Neuronal stem cell (in vitro differentiated cells): ENCODE results near the gene MBTD1.

Experiments used
- DNase-seq: peaks from one replicate; pipeline ENCODE4 v3.0.0-alpha.2; 2013; ENCODE audit warnings: low spot score
- H2AFZ ChIP-seq: one replicate; pipeline ENCODE4 v1.6.1; 2013; ENCODE audit warnings: mild to moderate bottlenecking, low read length, inconsistent platforms
- H2AK5ac ChIP-seq: 2 replicates; pipeline ENCODE4 v1.6.1; 2013; ENCODE audit warnings: low read depth, mild to moderate bottlenecking, inconsistent platforms, low read length, moderate library complexity, mixed read lengths
- H2BK120ac ChIP-seq: 2 replicates; pipeline ENCODE4 v1.6.1; 2013; ENCODE audit warnings: low read depth, mild to moderate bottlenecking, inconsistent platforms, low read length, moderate library complexity, mixed read lengths
- H2BK12ac ChIP-seq: one replicate; pipeline ENCODE4 v1.6.1; 2013; ENCODE audit warnings: low read length, inconsistent platforms
- H2BK15ac ChIP-seq: 2 replicates; pipeline ENCODE4 v1.6.1; 2013; ENCODE audit warnings: mild to moderate bottlenecking, low read length, inconsistent platforms, mixed read lengths
- H2BK5ac ChIP-seq: one replicate; pipeline ENCODE4 v1.6.1; 2013; ENCODE audit warnings: inconsistent platforms, mild to moderate bottlenecking, low read length, moderate library complexity
- H3K14ac ChIP-seq: one replicate; pipeline ENCODE4 v1.6.1; 2013; ENCODE audit warnings: low read length, inconsistent platforms
- H3K18ac ChIP-seq: 2 replicates; pipeline ENCODE4 v1.6.1; 2013; ENCODE audit warnings: low read length, inconsistent platforms
- H3K23ac ChIP-seq: 2 replicates; pipeline ENCODE4 v1.6.1; 2013; ENCODE audit warnings: low read depth, mild to moderate bottlenecking, mixed read lengths, low read length, inconsistent platforms; ENCODE audit not compliant: poor library complexity
- H3K27ac ChIP-seq: replicated peaks from 3 replicates; pipeline ENCODE4 v1.5.1; 2013; ENCODE audit warnings: low read length, inconsistent platforms
- H3K27me3 ChIP-seq, 3 experiments: 2 replicates each; pipeline ENCODE4 v1.6.1; 2013; ENCODE audit warnings: low read length in 3 of 3, mild to moderate bottlenecking in 2 of 3, inconsistent platforms in 1 of 3, low read depth in 1 of 3, mixed read lengths in 1 of 3, moderate library complexity in 1 of 3; ENCODE audit not compliant: control insufficient read depth in 3 of 3, insufficient read depth in 3 of 3
- H3K36me3 ChIP-seq, 2 donors: replicated peaks in 1 of 2; 2 replicates each; pipeline ENCODE4 v1.6.1; 2013; ENCODE audit warnings: low read length in 2 of 2; ENCODE audit not compliant: control insufficient read depth in 2 of 2, insufficient read depth in 2 of 2
- H3K4ac ChIP-seq: 2 replicates; pipeline ENCODE4 v1.6.1; 2013; ENCODE audit warnings: inconsistent platforms, mild to moderate bottlenecking, low read length, moderate library complexity
- H3K4me1 ChIP-seq, 2 donors: 1 replicate in 1 of 2; 2 replicates in 1 of 2; pipeline ENCODE4 v1.6.1; 2013; ENCODE audit warnings: low read length in 2 of 2, low read depth in 1 of 2; ENCODE audit not compliant: control insufficient read depth in 2 of 2, insufficient read depth in 1 of 2
- H3K4me2 ChIP-seq: one replicate; pipeline ENCODE4 v1.6.1; 2013; ENCODE audit warnings: mild to moderate bottlenecking, low read length, inconsistent platforms; ENCODE audit not compliant: insufficient read depth, poor library complexity, severe bottlenecking
- H3K4me3 ChIP-seq, 2 donors: 2 replicates each; pipeline ENCODE4 v1.5.1; 2013; ENCODE audit warnings: low read length in 2 of 2, mild to moderate bottlenecking in 2 of 2, inconsistent platforms in 1 of 2, moderate library complexity in 1 of 2
- H3K79me1 ChIP-seq: one replicate; pipeline ENCODE4 v1.6.1; 2013; ENCODE audit warnings: low read depth, mild to moderate bottlenecking, inconsistent platforms, low read length, moderate library complexity
- H3K9ac ChIP-seq: one replicate; pipeline ENCODE4 v1.6.1; 2013; ENCODE audit warnings: mild to moderate bottlenecking, low read depth, low read length, inconsistent platforms; ENCODE audit not compliant: poor library complexity
- H3K9me3 ChIP-seq, 2 donors: replicated peaks in 1 of 2; 2 replicates each; pipeline versions ENCODE3 to v1.6.1; 2013; ENCODE audit warnings: low read length in 2 of 2, mild to moderate bottlenecking in 2 of 2, inconsistent platforms in 1 of 2, low read depth in 1 of 2, mixed read lengths in 1 of 2, moderate library complexity in 1 of 2; ENCODE audit not compliant: control insufficient read depth in 2 of 2, insufficient read depth in 1 of 2
- H4K8ac ChIP-seq: one replicate; pipeline ENCODE4 v1.6.1; 2013; ENCODE audit warnings: low read depth, mild to moderate bottlenecking, inconsistent platforms, low read length, moderate library complexity
- H4K91ac ChIP-seq: one replicate; pipeline ENCODE4 v1.6.1; 2013; ENCODE audit warnings: low read length, low read depth, mild to moderate bottlenecking, inconsistent platforms; ENCODE audit not compliant: poor library complexity
- WGBS, 2 donors: extraction: QIAGEN DNeasy Blood & Tissue Kit; methylation state at CpG; one replicate each; pipeline ENCODE4 v1.1.7; 2013; ENCODE audit warnings: missing lambda C conversion rate in 2 of 2, mixed read lengths in 1 of 2; ENCODE audit not compliant: insufficient read length in 2 of 2, insufficient replicate concordance in 1 of 2; ENCODE audit errors: extremely low coverage in 2 of 2; 5-methylcytosine and 5-hydroxymethylcytosine counted together

Gene MBTD1

GRCh38 chr17:51154176-51154575 is 105.7 kb downstream of the MBTD1 start:
- Histone ChIP-seq H2BK15ac (no peak overlapping the region), H3K36me3 (peaks cover 17 to 42% of the 10 kb centered on the region in 2 donors), H3K4me1 (no peaks in the 10 kb centered on the region), H3K4me2 (peak overlapping the region; percentile 69), H4K8ac (no peak overlapping the region), H2BK5ac (no peak overlapping the region), H4K91ac (no peak overlapping the region), H2AFZ (peak overlapping the region; percentile 88), H3K14ac (no peak overlapping the region), H3K27ac (no peak overlapping the region), H3K4ac (no peak overlapping the region), H2BK120ac (no peak overlapping the region), H3K23ac (no peak overlapping the region), H3K9ac (no peak overlapping the region), H3K79me1 (peaks cover 8% of the 10 kb centered on the region), H2BK12ac (no peak overlapping the region), H3K9me3 (no peaks in the 10 kb centered on the region), H3K27me3 (no peaks in the 10 kb centered on the region), H3K4me3 (peak overlapping the region; percentile 90 to 96), H2AK5ac (no peak overlapping the region), H3K18ac (no peak overlapping the region)
- WGBS, 2 donors, result no CpG with 5 or more reads among the region's 6 CpGs
- no peak for DNase-seq

GRCh38 chr17:51153210-51154072 is 106.4 kb downstream of the MBTD1 start, which contains the start of gene NME1:
NME1 (plus strand) TSS chr17:51153559; CDS start chr17:51155655, 2,096 bp downstream.
- Histone ChIP-seq H3K36me3 (peaks cover 14 to 34% of the 10 kb centered on the region in 2 donors), H2BK15ac (no peak within 1 kb of the TSS), H3K14ac (no peak within 1 kb of the TSS), H2AK5ac (no peak within 1 kb of the TSS), H2BK5ac (no peak within 1 kb of the TSS), H3K23ac (peak within 1 kb of the TSS; percentile 92), H3K9ac (peak within 1 kb of the TSS; percentile 87), H3K4me2 (peak within 1 kb of the TSS; percentile 69), H3K4me1 (no peaks in the 10 kb centered on the region), H3K79me1 (peaks cover 8% of the 10 kb centered on the region), H3K27ac (peak within 1 kb of the TSS; percentile 82), H2BK12ac (no peak within 1 kb of the TSS), H2BK120ac (no peak within 1 kb of the TSS), H3K4me3 (peak within 1 kb of the TSS; percentile 90 to 96), H3K4ac (no peak within 1 kb of the TSS), H2AFZ (peak within 1 kb of the TSS; percentile 90), H3K18ac (peak within 1 kb of the TSS; percentile 44), H3K27me3 (no peaks in the 10 kb centered on the region), H3K9me3 (no peaks in the 10 kb centered on the region), H4K91ac (peak within 1 kb of the TSS; percentile 33), H4K8ac (no peak within 1 kb of the TSS)
- no CpG with 5 or more reads among the region's 60 CpGs for WGBS, 2 donors
- DNase-seq, result peak; percentile 97

DNA sequence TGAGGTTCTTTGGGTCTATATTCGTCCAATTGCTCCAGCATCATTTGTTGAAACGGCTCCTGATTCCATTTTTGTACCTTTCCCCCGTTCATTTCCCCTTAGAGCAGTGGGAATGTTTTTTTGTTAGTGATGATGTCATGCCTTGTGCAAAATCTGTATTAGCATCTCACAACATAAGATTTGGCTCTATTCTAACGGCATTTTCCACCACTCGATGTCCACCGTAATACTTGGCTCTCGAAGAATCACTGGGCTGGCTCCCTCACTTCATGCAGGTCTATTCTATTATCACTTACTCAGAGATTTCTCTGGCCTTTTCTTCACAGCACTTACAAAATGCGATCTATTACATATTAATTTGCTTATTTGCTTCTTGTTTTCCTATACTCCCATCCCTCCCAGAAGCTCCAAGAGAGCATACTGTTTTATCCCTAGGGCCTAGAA is 107.1 kb downstream of the MBTD1 start:
- Histone ChIP-seq H4K91ac (no peak overlapping the region), H3K4me3 (peak overlapping the region in 1 of 2 donors; percentile 45), H3K27ac (peak overlapping the region; percentile 82), H2AK5ac (no peak overlapping the region), H3K27me3 (no peaks in the 10 kb centered on the region), H2BK120ac (no peak overlapping the region), H3K14ac (no peak overlapping the region), H4K8ac (no peak overlapping the region), H3K23ac (no peak overlapping the region), H3K36me3 (peaks cover 12 to 28% of the 10 kb centered on the region in 2 donors), H2BK12ac (no peak overlapping the region), H3K4me1 (no peaks in the 10 kb centered on the region), H2AFZ (peak overlapping the region; percentile 90), H3K9me3 (no peaks in the 10 kb centered on the region), H3K4me2 (peak overlapping the region; percentile 45), H3K79me1 (peaks cover 8% of the 10 kb centered on the region), H3K18ac (no peak overlapping the region), H2BK5ac (no peak overlapping the region), H2BK15ac (no peak overlapping the region), H3K4ac (no peak overlapping the region), H3K9ac (no peak overlapping the region)
- WGBS, 2 donors, result no CpG with 5 or more reads among the region's 8 CpGs
- DNase-seq, result no peak

DNA sequence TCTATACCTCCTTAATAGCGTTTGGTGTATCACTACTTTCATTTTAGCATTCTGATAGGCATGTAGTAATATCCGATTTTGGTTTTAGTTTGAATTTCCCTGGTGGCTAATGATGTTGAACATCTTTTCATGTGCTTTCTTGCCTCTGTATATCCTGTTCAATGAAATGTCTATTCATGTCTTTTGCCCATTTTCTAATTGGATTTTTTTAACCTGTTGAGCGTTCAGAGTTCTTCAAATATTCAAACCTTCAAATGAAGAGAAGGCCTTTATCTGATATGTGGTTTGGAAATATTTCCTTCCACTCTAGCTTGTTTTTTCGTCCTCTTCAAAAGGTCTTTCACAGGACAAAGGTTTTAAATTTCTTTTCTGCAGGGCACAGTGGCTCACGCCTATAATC is 108.9 kb downstream of the MBTD1 start:
- no peak for DNase-seq
- WGBS, 2 donors, result no CpG with 5 or more reads among the region's 5 CpGs
- H3K4me2 ChIP-seq, result peak overlapping the region; percentile 11
- no peak overlapping the region for H3K4ac ChIP-seq
- no peak overlapping the region for H4K91ac ChIP-seq
- H2BK15ac ChIP-seq, result no peak overlapping the region
- peaks cover 5 to 9% of the 10 kb centered on the region in 2 donors for H3K36me3 ChIP-seq
- H3K23ac ChIP-seq, result no peak overlapping the region
- H3K4me1 ChIP-seq, result no peaks in the 10 kb centered on the region
- no peak overlapping the region for H3K14ac ChIP-seq
- no peak overlapping the region for H3K9ac ChIP-seq
- H2BK120ac ChIP-seq, result no peak overlapping the region
- no peak overlapping the region for H3K18ac ChIP-seq
- H3K27me3 ChIP-seq, result no peaks in the 10 kb centered on the region
- H3K79me1 ChIP-seq, result peaks cover 3% of the 10 kb centered on the region
- H2BK5ac ChIP-seq, result no peak overlapping the region
- no peak overlapping the region for H2BK12ac ChIP-seq
- H2AK5ac ChIP-seq, result no peak overlapping the region
- no peak overlapping the region for H3K4me3 ChIP-seq
- H2AFZ ChIP-seq, result no peak overlapping the region
- no peak overlapping the region for H4K8ac ChIP-seq
- H3K9me3 ChIP-seq, result no peaks in the 10 kb centered on the region
- H3K27ac ChIP-seq, result no peak overlapping the region
